Daoy (cell line): ENCODE results near the gene CDH8. TPM values are rescaled to one million over a fixed set of nuclear protein-coding genes. Genes with fewer than 3 reads are reported as not detected.

Source experiments
- DNase-seq: peaks from one replicate; pipeline ENCODE4 v3.0.0-alpha.2; 2015; ENCODE audit warnings: low read depth
- total RNA-seq: library from RNA; depleted of rRNA; stranded (reverse); fragments of >200 nt; shearing (Covaris generic); gene quantifications from 2 replicates; pipeline ENCODE4 v1.2.3, GENCODE V29; 2014; rRNA removed

CDH8 gene
- total RNA-seq: not detected in 2 replicates

- DNase-seq: no peak
Observed at GRCh38 chr16:62036101-62036801, at the start of gene CDH8. TSS of gene CDH8 (minus strand) at chr16:62036438. CDS start at chr16:62021403, 15,035 bp downstream.

- no peak for DNase-seq
Observed at GRCh38 chr16:62079236-62079635, 43.0 kb upstream of the CDH8 start.

GRCh38 chr16:62077998-62078397, 41.8 kb upstream of the CDH8 start:
- no peak for DNase-seq

GRCh38 chr16:62076886-62077285, 40.6 kb upstream of the CDH8 start:
- no peak for DNase-seq

GRCh38 chr16:62068747-62069146, 32.5 kb upstream of the CDH8 start:
- no peak for DNase-seq

GRCh38 chr16:62067981-62068380, 31.7 kb upstream of the CDH8 start:
- DNase-seq: no peak

- DNase-seq: no peak
Observed at GRCh38 chr16:62067182-62067581, 30.9 kb upstream of the CDH8 start.

- no peak for DNase-seq
Observed at GRCh38 chr16:62066747-62067146, 30.5 kb upstream of the CDH8 start.

- no peak for DNase-seq
Observed at GRCh38 chr16:62064173-62064572, 27.9 kb upstream of the CDH8 start.

GRCh38 chr16:62060089-62060488, 23.9 kb upstream of the CDH8 start:
- no peak for DNase-seq

GRCh38 chr16:62059527-62059926, 23.3 kb upstream of the CDH8 start:
- DNase-seq: no peak

- no peak for DNase-seq
Observed at GRCh38 chr16:62058412-62058811, 22.2 kb upstream of the CDH8 start.

GRCh38 chr16:62051942-62052341, 15.7 kb upstream of the CDH8 start:
- no peak for DNase-seq

GRCh38 chr16:62050793-62051192, 14.6 kb upstream of the CDH8 start:
- DNase-seq: no peak

GRCh38 chr16:62046801-62047200, 10.6 kb upstream of the CDH8 start:
- no peak for DNase-seq

GRCh38 chr16:62041401-62041800, 5.2 kb upstream of the CDH8 start:
- DNase-seq: no peak

GRCh38 chr16:62038646-62039045, 2.4 kb upstream of the CDH8 start:
- no peak for DNase-seq

- DNase-seq: no peak
Observed at GRCh38 chr16:62038225-62038624, 2.0 kb upstream of the CDH8 start.

GRCh38 chr16:62036802-62037135, 531 bp upstream of the CDH8 start:
- DNase-seq: no peak

GRCh38 chr16:62035115-62036092, 834 bp downstream of the CDH8 start:
- DNase-seq: no peak

- DNase-seq: no peak
Observed at GRCh38 chr16:62034231-62035114, 1.8 kb downstream of the CDH8 start.

- no peak for DNase-seq
Observed at GRCh38 chr16:62033065-62033464, 3.2 kb downstream of the CDH8 start.
